Transverse colon (tissue), 4 donors: Measurements from ENCODE around the gene MORN4. TPM values are rescaled to one million over a fixed set of nuclear protein-coding genes. Genes with fewer than 3 reads are reported as not detected.

ENCODE experiments used
- DNase-seq: peaks from one replicate; pipeline ENCODE4 v3.0.0-alpha.2; 2019
- H3K27ac ChIP-seq, 4 donors: fragments of 200-600 bp; sonication (generic); 2 replicates each; pipeline ENCODE4 v1.5.1; 2016 to 2018; ENCODE audit warnings: inconsistent platforms in 4 of 4
- H3K27me3 ChIP-seq: fragments of 200-600 bp; sonication (generic); 2 replicates; pipeline ENCODE4 v1.5.1; 2017; ENCODE audit warnings: inconsistent platforms
- H3K36me3 ChIP-seq, 4 donors: fragments of 200-600 bp; sonication (generic); 2 replicates each; pipeline ENCODE4 v1.5.1; 2017 to 2019; ENCODE audit warnings: inconsistent platforms in 4 of 4
- H3K4me1 ChIP-seq, 4 donors: fragments of 200-600 bp; sonication (generic); 2 replicates each; pipeline ENCODE4 v1.5.1; 2017 to 2020; ENCODE audit warnings: inconsistent platforms in 4 of 4
- H3K4me3 ChIP-seq, 4 donors: fragments of 200-600 bp; sonication (generic); 1 replicate in 1 of 4; 2 replicates in 3 of 4; pipeline versions ENCODE4 v1.5.1 to v1.6.1; 2017 to 2019; ENCODE audit warnings: inconsistent platforms in 4 of 4
- H3K9me3 ChIP-seq, 2 donors: fragments of 200-600 bp; sonication (generic); 2 replicates each; pipeline ENCODE4 v1.5.1; 2017 to 2019; ENCODE audit warnings: inconsistent platforms in 2 of 2
- EP300 ChIP-seq: sonication (generic); formaldehyde crosslinking; IDR thresholded peaks from one replicate; pipeline ENCODE4 v1.6.1; 2017; ENCODE audit warnings: antibody characterized with exemption, low read depth
- POLR2A ChIP-seq: fragments of 450-650 bp; IDR thresholded peaks from one replicate; pipeline ENCODE4 v1.6.1; 2016; ENCODE audit warnings: antibody characterized with exemption, mild to moderate bottlenecking, moderate library complexity
- POLR2AphosphoS5 ChIP-seq, 3 donors: sonication (generic); formaldehyde crosslinking; IDR thresholded peaks; one replicate each; pipeline ENCODE4 v1.6.1; 2016; ENCODE audit warnings: antibody characterized with exemption in 3 of 3
- WGBS, 2 donors: methylation state at CpG; one replicate each; pipeline ENCODE4 v1.1.5; 2018; ENCODE audit warnings: low coverage in 1 of 2; 5-methylcytosine and 5-hydroxymethylcytosine counted together
- in situ Hi-C, 4 donors: fragments of 200-750 bp; cut with MboI; loops; one replicate each; pipeline versions ENCODE4 v1.15.0 to v1.15.1; 2017; ENCODE audit warnings: low sequenced_read_pairs in 3 of 4, low pct_ligation_motif_present in 1 of 4, low pct_unique_long_range_greater_than_20kb in 1 of 4
- intact Hi-C: fragments of 100-400 bp; cut with DNase I; formaldehyde crosslinking; loops from one replicate; pipeline ENCODE4 v1.15.1; 2023; ENCODE audit warnings: low total_unique reads
- total RNA-seq, 4 donors: library from RNA; depleted of rRNA; stranded (reverse); fragments of >200 nt; gene quantifications; one replicate each; pipeline ENCODE4 v1.1.0, GENCODE V29; 2016
- TF ChIP-seq, protein P1 (sequence below), 5 experiments: fragments of 200-600 bp in 3 of 5; fragments of 450-650 bp in 2 of 5; sonication (generic) in 3 of 5; IDR thresholded peaks; 1 replicate in 2 of 5; 2 replicates in 3 of 5; pipeline ENCODE4 v1.5.1; 2016 to 2017; ENCODE audit warnings: antibody characterized with exemption in 5 of 5, inconsistent platforms in 3 of 5, mild to moderate bottlenecking in 2 of 5, moderate library complexity in 1 of 5

MORN4 gene
- total RNA-seq, 4 donors from 2014 or later: 0.95 to 1.8 (median 0.96) TPM; not detected in 1

DNA sequence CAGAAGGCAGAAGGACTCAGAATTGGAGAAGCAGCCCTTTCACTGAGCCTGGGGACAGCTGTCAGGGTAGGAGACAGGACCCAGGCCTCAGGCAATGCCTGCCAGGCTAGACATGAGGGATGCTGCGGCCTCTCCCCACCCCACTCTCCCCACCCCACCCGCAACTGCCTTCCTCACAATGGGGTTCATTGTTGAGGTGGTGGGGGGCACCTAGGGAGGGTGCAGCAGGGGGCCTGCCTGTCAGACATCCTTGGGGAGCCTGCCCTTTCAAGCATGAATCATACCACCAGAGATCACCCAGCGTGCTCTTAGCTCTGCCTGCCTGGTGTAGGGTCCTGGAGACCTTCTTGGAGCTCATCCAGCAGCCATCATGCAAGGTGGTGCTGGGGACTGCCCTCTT is 43.8 kb downstream of the MORN4 start, which contains the start of gene C10orf62:
Gene C10orf62 (plus strand): TSS at position 243 of the 400 bp plus-strand sequence. CDS start 177 bp downstream, outside the sequence.
- Histone ChIP-seq H3K4me3 (no peak within 1 kb of the TSS), H3K27me3 (no peaks in the 10 kb centered on the region), H3K4me1 (no peaks in the 10 kb centered on the region), H3K36me3 (no peaks in the 10 kb centered on the region), H3K27ac (no peak within 1 kb of the TSS), H3K9me3 (no peaks in the 10 kb centered on the region)
- in situ Hi-C loops (no loop called here), intact Hi-C loops (no loop called here)
- 56% methylated on average over 2 of the region's 3 CpGs; no CpG with 5 or more reads in 1 of the 2 donors for WGBS, 2 donors
- TF ChIP-seq, protein P1, sequence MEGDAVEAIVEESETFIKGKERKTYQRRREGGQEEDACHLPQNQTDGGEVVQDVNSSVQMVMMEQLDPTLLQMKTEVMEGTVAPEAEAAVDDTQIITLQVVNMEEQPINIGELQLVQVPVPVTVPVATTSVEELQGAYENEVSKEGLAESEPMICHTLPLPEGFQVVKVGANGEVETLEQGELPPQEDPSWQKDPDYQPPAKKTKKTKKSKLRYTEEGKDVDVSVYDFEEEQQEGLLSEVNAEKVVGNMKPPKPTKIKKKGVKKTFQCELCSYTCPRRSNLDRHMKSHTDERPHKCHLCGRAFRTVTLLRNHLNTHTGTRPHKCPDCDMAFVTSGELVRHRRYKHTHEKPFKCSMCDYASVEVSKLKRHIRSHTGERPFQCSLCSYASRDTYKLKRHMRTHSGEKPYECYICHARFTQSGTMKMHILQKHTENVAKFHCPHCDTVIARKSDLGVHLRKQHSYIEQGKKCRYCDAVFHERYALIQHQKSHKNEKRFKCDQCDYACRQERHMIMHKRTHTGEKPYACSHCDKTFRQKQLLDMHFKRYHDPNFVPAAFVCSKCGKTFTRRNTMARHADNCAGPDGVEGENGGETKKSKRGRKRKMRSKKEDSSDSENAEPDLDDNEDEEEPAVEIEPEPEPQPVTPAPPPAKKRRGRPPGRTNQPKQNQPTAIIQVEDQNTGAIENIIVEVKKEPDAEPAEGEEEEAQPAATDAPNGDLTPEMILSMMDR (IDR thresholded peaks at IDR 0.05): no peak
- TF ChIP-seq EP300: no peak
- no peak for DNase-seq

DNA sequence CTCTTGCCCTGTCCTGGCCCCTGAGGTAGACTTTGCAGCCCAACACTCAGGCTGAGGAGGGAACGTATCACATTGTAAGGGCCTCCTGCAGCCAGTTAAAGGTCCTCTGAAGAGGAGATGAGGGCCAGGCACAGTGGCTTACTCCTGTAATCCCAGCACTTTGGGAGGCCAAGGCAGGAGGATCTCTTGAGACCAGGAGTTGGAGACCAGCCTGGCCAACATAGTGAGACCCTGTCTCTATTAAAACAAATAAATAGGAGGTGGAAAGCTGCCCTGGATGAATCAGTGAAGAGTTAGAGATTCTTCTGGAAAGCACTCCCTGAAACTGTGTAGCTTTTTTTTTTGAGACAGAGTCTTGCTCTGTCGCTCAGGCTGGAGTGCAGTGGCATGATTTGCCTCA is 46.1 kb downstream of the MORN4 start:
- Histone ChIP-seq H3K9me3 (no peaks in the 10 kb centered on the region), H3K4me3 (no peak overlapping the region), H3K4me1 (no peaks in the 10 kb centered on the region), H3K36me3 (no peaks in the 10 kb centered on the region), H3K27me3 (no peaks in the 10 kb centered on the region), H3K27ac (no peak overlapping the region)
- TF ChIP-seq POLR2AphosphoS5 (IDR thresholded peaks at IDR 0.05) (no peak), POLR2A (no peak), EP300 (no peak)
- TF ChIP-seq, protein P1 (IDR thresholded peaks at IDR 0.05): no peak
- 17 to 90% methylated on average over 1 to 2 of the region's 2 CpGs for WGBS, 2 donors
- in situ Hi-C loops: no loop called here
- intact Hi-C loops: no loop called here
- DNase-seq: no peak

DNA sequence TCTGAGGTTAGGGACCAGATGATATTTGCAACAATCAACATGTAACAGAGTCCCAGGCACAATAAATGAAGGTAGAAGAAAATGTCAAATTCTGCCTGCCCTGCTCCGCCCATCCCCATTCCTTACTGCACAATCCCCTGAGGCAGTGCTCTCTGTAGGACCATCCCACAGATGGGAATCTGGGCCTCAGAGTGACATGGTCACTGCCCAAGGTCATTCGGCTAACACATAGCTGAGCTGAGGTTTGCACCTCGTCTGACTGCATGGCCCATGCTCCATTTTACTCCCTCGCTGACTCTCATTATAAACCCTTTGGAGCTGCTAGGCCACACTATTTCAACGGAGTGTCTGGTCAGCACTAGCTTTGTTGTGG is 47.9 kb downstream of the MORN4 start:
- in situ Hi-C loops: no loop called here
- no peak for TF ChIP-seq POLR2A
- TF ChIP-seq, protein P1 (IDR thresholded peaks at IDR 0.05): no peak
- no peak for TF ChIP-seq EP300
- TF ChIP-seq POLR2AphosphoS5 (IDR thresholded peaks at IDR 0.05): no peak
- H3K27me3 ChIP-seq: no peaks in the 10 kb centered on the region
- no peak overlapping the region for H3K27ac ChIP-seq
- WGBS, 2 donors: 89% methylated on average over 5 of the region's 5 CpGs; no CpG with 5 or more reads in 1 of the 2 donors
- no peak for DNase-seq
- no peaks in the 10 kb centered on the region for H3K36me3 ChIP-seq
- intact Hi-C loops: no loop called here
- H3K4me3 ChIP-seq: no peak overlapping the region
- H3K4me1 ChIP-seq: no peaks in the 10 kb centered on the region
- H3K9me3 ChIP-seq: no peaks in the 10 kb centered on the region

DNA sequence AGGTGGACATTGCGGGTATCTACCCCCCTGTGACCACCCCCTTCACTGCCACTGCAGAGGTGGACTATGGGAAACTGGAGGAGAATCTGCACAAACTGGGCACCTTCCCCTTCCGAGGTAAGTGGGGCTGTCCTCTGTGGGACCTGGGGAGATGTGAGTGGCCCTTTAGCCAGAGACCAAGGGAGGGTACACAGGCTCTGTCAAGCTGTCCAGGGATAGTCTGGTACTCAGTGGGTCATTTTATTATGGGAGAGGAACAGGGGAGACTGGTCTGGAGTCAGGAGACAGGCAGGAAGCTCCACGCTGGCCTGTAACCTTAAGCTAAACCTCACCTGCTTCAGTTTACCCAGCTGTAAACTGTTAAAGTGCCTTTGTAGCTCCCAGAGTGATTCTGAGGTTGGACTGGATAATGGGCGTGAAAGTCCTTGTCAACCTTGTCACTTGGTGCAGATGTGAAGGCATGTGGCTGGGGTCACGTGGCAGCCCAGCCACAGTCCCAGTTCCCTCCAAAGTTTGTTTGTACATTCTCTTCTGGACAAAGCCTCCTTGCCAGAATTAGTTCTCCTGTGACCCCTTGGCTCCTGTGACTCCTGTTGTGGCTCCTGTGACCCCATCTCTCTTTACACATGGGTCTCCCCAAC is 48.4 kb downstream of the MORN4 start:
- no peaks in the 10 kb centered on the region for H3K27me3 ChIP-seq
- H3K4me3 ChIP-seq: no peak overlapping the region
- no peaks in the 10 kb centered on the region for H3K4me1 ChIP-seq
- WGBS, 2 donors: 76 to 92% methylated on average over 2 to 5 of the region's 5 CpGs
- no peak overlapping the region for H3K27ac ChIP-seq
- no peaks in the 10 kb centered on the region for H3K9me3 ChIP-seq
- in situ Hi-C loops (no loop called here), intact Hi-C loops (no loop called here)
- no peaks in the 10 kb centered on the region for H3K36me3 ChIP-seq
- no peak for TF ChIP-seq POLR2A
- no peak for TF ChIP-seq EP300
- TF ChIP-seq, protein P1 (IDR thresholded peaks at IDR 0.05): no peak
- TF ChIP-seq POLR2AphosphoS5 (IDR thresholded peaks at IDR 0.05): no peak
- DNase-seq: no peak
